GM18861 (cell line): Measurements from ENCODE around the gene ATP2B2.

Experiments
- ATAC-seq: cut with Tn5 transposase; IDR thresholded peaks from one replicate; pipeline ENCODE4 v1.9.1; 2021; ENCODE audit not compliant: unreplicated experiment

Gene ATP2B2

GRCh38 chr3:10511809-10512494 is 6.6 kb upstream of the ATP2B2 start:
- no peak for ATAC-seq

GRCh38 chr3:10510743-10511432 is 5.5 kb upstream of the ATP2B2 start:
- no peak for ATAC-seq

- no peak for ATAC-seq
Measured at GRCh38 chr3:10510086-10510742, 4.8 kb upstream of the ATP2B2 start.

- no peak for ATAC-seq
Measured at GRCh38 chr3:10509325-10509724, 3.9 kb upstream of the ATP2B2 start.

- ATAC-seq, result no peak
Measured at GRCh38 chr3:10508619-10509260, 3.4 kb upstream of the ATP2B2 start.

- ATAC-seq, result no peak
Measured at GRCh38 chr3:10508235-10508618, 2.8 kb upstream of the ATP2B2 start.

- ATAC-seq, result no peak
Measured at GRCh38 chr3:10507331-10507730, 1.9 kb upstream of the ATP2B2 start.

- ATAC-seq, result no peak
Measured at GRCh38 chr3:10506696-10507095, 1.3 kb upstream of the ATP2B2 start.

- ATAC-seq, result no peak
Measured at GRCh38 chr3:10505791-10506585, 602 bp upstream of the ATP2B2 start.

- ATAC-seq, result no peak
Measured at GRCh38 chr3:10504171-10505049, 976 bp downstream of the ATP2B2 start.

GRCh38 chr3:10503217-10503796 is 2.1 kb downstream of the ATP2B2 start:
- no peak for ATAC-seq

GRCh38 chr3:10502185-10502880 is 3.1 kb downstream of the ATP2B2 start:
- no peak for ATAC-seq

GRCh38 chr3:10501664-10502052 is 3.7 kb downstream of the ATP2B2 start:
- no peak for ATAC-seq

GRCh38 chr3:10500717-10501663 is 4.4 kb downstream of the ATP2B2 start:
- no peak for ATAC-seq

- no peak for ATAC-seq
Measured at GRCh38 chr3:10498271-10498670, 7.1 kb downstream of the ATP2B2 start.

GRCh38 chr3:10497439-10497838 is 7.9 kb downstream of the ATP2B2 start:
- ATAC-seq, result no peak

- ATAC-seq, result no peak
Measured at GRCh38 chr3:10496121-10496863, 9.1 kb downstream of the ATP2B2 start.
